ENCODE measurements around the gene MYPOP.
A peak's percentile ranks its signal among the peaks of the same experiment; 100 is the strongest.

Gene MYPOP

GRCh38 chr19:45901912-45902650 lies at the start of gene MYPOP:
Gene MYPOP (minus strand): TSS chr19:45902613. CDS start chr19:45901773, 840 bp downstream.
- no peak for DNase-seq (ENCODE audit: low read depth in 2 of 3, low spot score in 2 of 3)

GRCh38 chr19:45947926-45948325 lies 45.5 kb upstream of the MYPOP start:
- DNase-seq (ENCODE audit: low read depth in 2 of 3, low spot score in 2 of 3), result no peak

- DNase-seq (ENCODE audit: low read depth in 2 of 3, low spot score in 2 of 3), result no peak
Measured at GRCh38 chr19:45940515-45940805, 38.0 kb upstream of the MYPOP start.

- DNase-seq (ENCODE audit: low read depth in 2 of 3, low spot score in 2 of 3), result no peak
Measured at GRCh38 chr19:45939792-45940514, 37.5 kb upstream of the MYPOP start.

- no peak for DNase-seq (ENCODE audit: low read depth in 2 of 3, low spot score in 2 of 3)
Measured at GRCh38 chr19:45938733-45939319, 36.4 kb upstream of the MYPOP start.

GRCh38 chr19:45935267-45935666 lies 32.9 kb upstream of the MYPOP start:
- DNase-seq (ENCODE audit: low read depth in 2 of 3, low spot score in 2 of 3), result no peak

GRCh38 chr19:45934551-45935230 lies 32.3 kb upstream of the MYPOP start:
- no peak for DNase-seq (ENCODE audit: low read depth in 2 of 3, low spot score in 2 of 3)

- DNase-seq (ENCODE audit: low read depth in 2 of 3, low spot score in 2 of 3), result no peak
Measured at GRCh38 chr19:45933759-45934158, 31.3 kb upstream of the MYPOP start.

GRCh38 chr19:45931055-45931454 lies 28.6 kb upstream of the MYPOP start:
- no peak for DNase-seq (ENCODE audit: low read depth in 2 of 3, low spot score in 2 of 3)

GRCh38 chr19:45929247-45929646 lies 26.8 kb upstream of the MYPOP start:
- DNase-seq (ENCODE audit: low read depth in 2 of 3, low spot score in 2 of 3), result no peak

- DNase-seq (ENCODE audit: low read depth in 2 of 3, low spot score in 2 of 3), result peak; percentile 49 to 62 (median 57)
Measured at GRCh38 chr19:45927565-45928261, 25.3 kb upstream of the MYPOP start.

- DNase-seq (ENCODE audit: low read depth in 2 of 3, low spot score in 2 of 3), result no peak
Measured at GRCh38 chr19:45924891-45925447, 22.6 kb upstream of the MYPOP start.

GRCh38 chr19:45922281-45922680 lies 19.9 kb upstream of the MYPOP start:
- DNase-seq (ENCODE audit: low read depth in 2 of 3, low spot score in 2 of 3), result no peak

GRCh38 chr19:45920458-45920857 lies 18.0 kb upstream of the MYPOP start:
- DNase-seq (ENCODE audit: low read depth in 2 of 3, low spot score in 2 of 3), result no peak

- no peak for DNase-seq (ENCODE audit: low read depth in 2 of 3, low spot score in 2 of 3)
Measured at GRCh38 chr19:45919678-45920077, 17.3 kb upstream of the MYPOP start.

- DNase-seq (ENCODE audit: low read depth in 2 of 3, low spot score in 2 of 3), result no peak
Measured at GRCh38 chr19:45918721-45919120, 16.3 kb upstream of the MYPOP start.

GRCh38 chr19:45917421-45918091 lies 15.1 kb upstream of the MYPOP start:
- no peak for DNase-seq (ENCODE audit: low read depth in 2 of 3, low spot score in 2 of 3)

GRCh38 chr19:45913874-45914830 lies 11.7 kb upstream of the MYPOP start, which contains the start of gene NANOS2:
Gene NANOS2 (minus strand): TSS chr19:45914778. CDS start chr19:45914693, 85 bp downstream.
- no peak for DNase-seq (ENCODE audit: low read depth in 2 of 3, low spot score in 2 of 3)

GRCh38 chr19:45911291-45911690 lies 8.9 kb upstream of the MYPOP start:
- no peak for DNase-seq (ENCODE audit: low read depth in 2 of 3, low spot score in 2 of 3)
